HCT116 (cell line): ENCODE measurements around the gene ANKRD13D. TPM values are rescaled to one million over a fixed set of nuclear protein-coding genes. Genes with fewer than 3 reads are reported as not detected.

Experiments
- ATAC-seq: fragments of 200-7000 bp; cut with Tn5 transposase; 2 replicates; pipeline ENCODE4 v1.9.1; 2020; ENCODE audit warnings: mild to moderate bottlenecking, moderate library complexity
- BruUV-seq: library from RNA; stranded (reverse); fragments of 400-500 nt; replicated peaks from 2 replicates; lab custom pipeline; 2021; lab: Mats Ljungman, UMichigan
- CTCF ChIA-PET: fragments of 300-600 bp; sonication (Branson Sonifier 250); formaldehyde crosslinking; loops from one replicate; lab custom pipeline; 2021; ENCODE audit warnings: antibody characterized with exemption; lab: Charles Lee
- POLR2A ChIA-PET: fragments of 300-600, 350-600 bp; sonication (Branson Sonifier 250); formaldehyde crosslinking; loops from one replicate; lab custom pipeline; 2021; ENCODE audit warnings: antibody characterized with exemption; lab: Charles Lee
- RAD21 ChIA-PET, 2 experiments: fragments of 300-600 bp; sonication (Branson Sonifier 250); formaldehyde crosslinking; loops; one replicate each; lab custom pipeline; 2023; ENCODE audit warnings: low total read pairs in 2 of 2; ENCODE audit not compliant: uncharacterized antibody in 2 of 2, unreplicated experiment in 2 of 2, low non-redundant PET in 1 of 2; lab: Charles Lee
- DNase-seq: peaks from one replicate; pipeline ENCODE4 v3.0.0-alpha.2; 2010; ENCODE audit warnings: low read depth, low spot score
- H2AFZ ChIP-seq: fragments of 200-600 bp; shearing (Covaris generic), sonication (generic); 2 replicates; pipeline ENCODE4 v1.6.1; 2017; ENCODE audit warnings: low read depth, mixed run types, mixed read lengths, antibody characterized with exemption, low read length; ENCODE audit not compliant: poor library complexity, severe bottlenecking
- H3K27ac ChIP-seq: 2 replicates; pipeline ENCODE4 v1.5.1; 2012; ENCODE audit warnings: low read depth, low read length
- H3K27me3 ChIP-seq: fragments of 200-600 bp; sonication (generic); 2 replicates; pipeline ENCODE4 v1.6.1; 2016; ENCODE audit warnings: mixed run types, low read length, mixed read lengths; ENCODE audit not compliant: insufficient read depth
- H3K36me3 ChIP-seq, 2 experiments: fragments of 200-500 bp in 1 of 2; fragments of 200-600 bp in 1 of 2; sonication (Bioruptor generic) in 1 of 2; sonication (generic) in 1 of 2; 2 replicates each; pipeline versions ENCODE4 v1.5.1 to v1.6.1; 2014 to 2016; ENCODE audit warnings: low read length in 2 of 2, inconsistent platforms in 1 of 2, mixed read lengths in 1 of 2, mixed run types in 1 of 2; ENCODE audit not compliant: insufficient read depth in 2 of 2, control insufficient read depth in 1 of 2
- H3K4me1 ChIP-seq, 2 experiments: fragments of 200-600 bp in 1 of 2; sonication (generic) in 1 of 2; 2 replicates each; pipeline versions ENCODE4 v1.5.1 to v1.6.1; 2012 to 2017; ENCODE audit warnings: low read length in 2 of 2, inconsistent platforms in 1 of 2, mild to moderate bottlenecking in 1 of 2, mixed read lengths in 1 of 2, mixed run types in 1 of 2, moderate library complexity in 1 of 2; ENCODE audit not compliant: insufficient read depth in 2 of 2, control insufficient read depth in 1 of 2
- H3K4me2 ChIP-seq: fragments of 200-600 bp; sonication (generic); 2 replicates; pipeline ENCODE4 v1.6.1; 2017; ENCODE audit warnings: mixed run types, low read length, mixed read lengths
- H3K4me3 ChIP-seq, 2 experiments: fragments of 200-600 bp in 1 of 2; sonication (generic) in 1 of 2; replicated peaks in 1 of 2; 2 replicates each; pipeline ENCODE4 v1.5.1; 2011 to 2016; ENCODE audit warnings: low read length in 2 of 2, control low read depth in 1 of 2, low read depth in 1 of 2, mild to moderate bottlenecking in 1 of 2, mixed read lengths in 1 of 2, mixed run types in 1 of 2
- H3K79me2 ChIP-seq: fragments of 200-600 bp; sonication (generic); 2 replicates; pipeline ENCODE4 v1.6.1; 2017; ENCODE audit warnings: mild to moderate bottlenecking, mixed run types, low read length, moderate library complexity, mixed read lengths; ENCODE audit not compliant: insufficient read depth
- H3K9ac ChIP-seq: fragments of 200-600 bp; sonication (generic); 2 replicates; pipeline ENCODE4 v1.6.1; 2016; ENCODE audit warnings: low read length, mixed read lengths
- H3K9me2 ChIP-seq: fragments of 200-600 bp; sonication (generic), shearing (Covaris generic); 2 replicates; pipeline ENCODE4 v1.6.1; 2017; ENCODE audit warnings: mixed run types, mild to moderate bottlenecking, moderate library complexity; ENCODE audit not compliant: insufficient read depth
- H3K9me3 ChIP-seq, 2 experiments: fragments of 200-500 bp in 1 of 2; fragments of 200-600 bp in 1 of 2; sonication (Bioruptor generic) in 1 of 2; sonication (generic) in 1 of 2; 2 replicates each; pipeline ENCODE4 v1.6.1; 2014 to 2017; ENCODE audit warnings: low read length in 2 of 2, mixed read lengths in 2 of 2, inconsistent platforms in 1 of 2, low read depth in 1 of 2, mild to moderate bottlenecking in 1 of 2, mixed run types in 1 of 2, moderate library complexity in 1 of 2; ENCODE audit not compliant: control insufficient read depth in 1 of 2, insufficient read depth in 1 of 2
- H4K20me1 ChIP-seq: fragments of 200-600 bp; sonication (generic), shearing (Covaris generic); 2 replicates; pipeline ENCODE4 v1.6.1; 2017; ENCODE audit warnings: mixed run types, mild to moderate bottlenecking, moderate library complexity; ENCODE audit not compliant: insufficient read depth
- ATF3 ChIP-seq: IDR thresholded peaks from 2 replicates; pipeline ENCODE4 v1.6.1; 2012
- CEBPB ChIP-seq: IDR thresholded peaks from 2 replicates; pipeline ENCODE4 v1.6.1; 2012; ENCODE audit warnings: low read depth
- ELF1 ChIP-seq: IDR thresholded peaks from 2 replicates; pipeline ENCODE4 v1.6.1; 2012; ENCODE audit warnings: low read depth, borderline replicate concordance
- EZH2 ChIP-seq: fragments of 200-600 bp; sonication (generic); IDR thresholded peaks from 2 replicates; pipeline ENCODE4 v1.6.1; 2017; ENCODE audit warnings: antibody characterized with exemption, mixed run types
- EZH2phosphoT487 ChIP-seq: fragments of 200-600 bp; IDR thresholded peaks from 2 replicates; pipeline ENCODE4 v1.6.1; 2018; ENCODE audit warnings: antibody characterized with exemption, borderline replicate concordance
- JUND ChIP-seq: IDR thresholded peaks from 2 replicates; pipeline ENCODE4 v1.6.1; 2012
- MAX ChIP-seq: IDR thresholded peaks from 2 replicates; pipeline ENCODE4 v1.6.1; 2012
- POLR2A ChIP-seq: IDR thresholded peaks from 2 replicates; pipeline ENCODE4 v1.7.0; 2011; ENCODE audit warnings: borderline replicate concordance; ENCODE audit not compliant: insufficient read depth, insufficient read length; ENCODE audit errors: extremely low read depth
- POLR2AphosphoS5 ChIP-seq: IDR thresholded peaks from 2 replicates; pipeline ENCODE4 v1.6.1; 2011; ENCODE audit warnings: mild to moderate bottlenecking, low read depth, low read length, moderate library complexity
- RAD21 ChIP-seq: IDR thresholded peaks from 2 replicates; pipeline ENCODE4 v1.6.1; 2012; ENCODE audit warnings: low read depth, mild to moderate bottlenecking
- SP1 ChIP-seq: IDR thresholded peaks from 2 replicates; pipeline ENCODE4 v1.6.1; 2012; ENCODE audit warnings: low read depth
- SRF ChIP-seq: IDR thresholded peaks from 2 replicates; pipeline ENCODE4 v1.6.1; 2012; ENCODE audit warnings: low read depth
- TCF7L2 ChIP-seq: IDR thresholded peaks from 2 replicates; pipeline ENCODE4 v1.7.0; 2011; ENCODE audit warnings: borderline replicate concordance, inconsistent platforms; ENCODE audit not compliant: insufficient read depth, insufficient read length; ENCODE audit errors: extremely low read depth
- ZFX ChIP-seq: fragments of 450-650 bp; IDR thresholded peaks from 2 replicates; pipeline ENCODE4 v1.6.1; 2017
- ZNF274 ChIP-seq: fragments of 200-500 bp; sonication (Bioruptor generic); IDR thresholded peaks from 2 replicates; pipeline ENCODE4 v1.6.1; 2014; ENCODE audit warnings: mild to moderate bottlenecking, low read depth, low read length, inconsistent platforms
- intact Hi-C: fragments of 100-400 bp; cut with micrococcal nuclease; formaldehyde crosslinking; loops from 2 replicates; pipeline ENCODE4 v1.10.0; 2022
- total RNA-seq: library from RNA; stranded (reverse); gene quantifications from one replicate; pipeline ENCODE4 v1.2.1, GENCODE V29; 2021; ENCODE audit not compliant: unreplicated experiment

The ANKRD13D gene
- total RNA-seq, 1 experiment from 2014 or later = 61.1 TPM

GRCh38 chr11:67254798-67255197 is 34.3 kb upstream of the ANKRD13D start:
- CTCF ChIA-PET = no interaction called here
- no peak overlapping the region for H3K27ac ChIP-seq
- no peaks in the 10 kb centered on the region for H3K27me3 ChIP-seq
- no peaks in the 10 kb centered on the region for H3K9me3 ChIP-seq
- BruUV-seq = no TSS peak
- H3K4me2 ChIP-seq = no peak overlapping the region
- no peaks in the 10 kb centered on the region for H4K20me1 ChIP-seq
- 0 out of 2 replicates have a peak, but pooled peaks cover 11% of the 10 kb centered on the region for H3K79me2 ChIP-seq
- DNase-seq (no peak), ATAC-seq (no peak)
- RAD21 ChIA-PET = no interaction called here
- intact Hi-C loops = no loop called here
- H3K36me3 ChIP-seq = peaks cover 47 to 59% of the 10 kb centered on the region in 2 experiments
- no peak overlapping the region for H3K9ac ChIP-seq
- H3K9me2 ChIP-seq = no peaks in the 10 kb centered on the region
- H3K4me1 ChIP-seq = no peaks in the 10 kb centered on the region
- H2AFZ ChIP-seq = no peak overlapping the region
- no peak for TF ChIP-seq SRF
- TF ChIP-seq CEBPB = no peak
- no peak for TF ChIP-seq ZFX
- no peak for TF ChIP-seq TCF7L2
- TF ChIP-seq EZH2phosphoT487 = no peak
- TF ChIP-seq POLR2A = no peak
- TF ChIP-seq EZH2 = no peak
- TF ChIP-seq SP1 = no peak
- no peak overlapping the region for H3K4me3 ChIP-seq
- POLR2A ChIA-PET = no interaction called here

GRCh38 chr11:67255353-67255752 is 33.8 kb upstream of the ANKRD13D start:
- DNase-seq (no peak), ATAC-seq (no peak)
- RAD21 ChIA-PET = no interaction called here
- Histone ChIP-seq H3K9me2 (no peaks in the 10 kb centered on the region), H3K4me3 (no peak overlapping the region), H3K79me2 (0 out of 2 replicates have a peak, but pooled peaks cover 11% of the 10 kb centered on the region), H3K4me2 (no peak overlapping the region), H3K9me3 (no peaks in the 10 kb centered on the region), H3K4me1 (no peaks in the 10 kb centered on the region; a peak in 1 of 4 replicates), H2AFZ (no peak overlapping the region), H3K27ac (no peak overlapping the region), H4K20me1 (no peaks in the 10 kb centered on the region), H3K9ac (no peak overlapping the region), H3K27me3 (no peaks in the 10 kb centered on the region), H3K36me3 (peaks cover 43 to 54% of the 10 kb centered on the region in 2 experiments)
- BruUV-seq = no TSS peak
- intact Hi-C loops = no loop called here
- CTCF ChIA-PET = no interaction called here
- POLR2A ChIA-PET = no interaction called here
- no peak for TF ChIP-seq MAX
- no peak for TF ChIP-seq ELF1
- TF ChIP-seq EZH2phosphoT487 = no peak
- no peak for TF ChIP-seq SRF
- TF ChIP-seq RAD21 = no peak
- no peak for TF ChIP-seq POLR2AphosphoS5
- no peak for TF ChIP-seq JUND
- TF ChIP-seq ZNF274 = no peak
- no peak for TF ChIP-seq ATF3
